HEK293 (cell line): ENCODE data around the gene RND1.

Experiments used
- GFI1B ChIP-seq: fragments of 450-650 bp; formaldehyde crosslinking; IDR thresholded peaks from 2 replicates; pipeline ENCODE4 v1.5.1; 2016; ENCODE audit warnings: missing biosample characterization, missing genetic modification characterization
- KLF10 ChIP-seq: fragments of 450-650 bp; IDR thresholded peaks from 2 replicates; pipeline ENCODE4 v1.5.1; 2018; ENCODE audit warnings: missing biosample characterization, mild to moderate bottlenecking, missing genetic modification characterization
- KLF16 ChIP-seq: fragments of 450-650 bp; formaldehyde crosslinking; IDR thresholded peaks from 2 replicates; pipeline ENCODE4 v1.5.1; 2017; ENCODE audit warnings: missing biosample characterization, missing genetic modification characterization
- MEIS1 ChIP-seq: sonication (generic); formaldehyde crosslinking; IDR thresholded peaks from 2 replicates; pipeline ENCODE4 v1.8.1; 2022; ENCODE audit warnings: missing genetic modification reagents, mild to moderate bottlenecking, borderline replicate concordance
- SP2 ChIP-seq: fragments of 450-650 bp; formaldehyde crosslinking; IDR thresholded peaks from 2 replicates; pipeline ENCODE4 v1.5.1; 2016; ENCODE audit warnings: missing biosample characterization, missing genetic modification characterization
- TSHZ1 ChIP-seq: fragments of 450-650 bp; formaldehyde crosslinking; IDR thresholded peaks from 2 replicates; pipeline ENCODE4 v1.5.1; 2016; ENCODE audit warnings: missing biosample characterization, missing genetic modification characterization, borderline replicate concordance
- YY2 ChIP-seq: fragments of 450-650 bp; formaldehyde crosslinking; IDR thresholded peaks from 2 replicates; pipeline ENCODE4 v1.5.1; 2016; ENCODE audit warnings: missing biosample characterization, missing genetic modification characterization
- ZBTB7A ChIP-seq: fragments of 450-650 bp; formaldehyde crosslinking; IDR thresholded peaks from 2 replicates; pipeline ENCODE4 v1.5.1; 2016; ENCODE audit warnings: low read depth, missing biosample characterization, missing genetic modification characterization
- ZBTB8A ChIP-seq: fragments of 450-650 bp; formaldehyde crosslinking; IDR thresholded peaks from 2 replicates; pipeline ENCODE4 v1.5.1; 2016; ENCODE audit warnings: missing biosample characterization, missing genetic modification characterization
- ZEB2 ChIP-seq: fragments of 450-650 bp; formaldehyde crosslinking; IDR thresholded peaks from 2 replicates; pipeline ENCODE4 v1.5.1; 2016; ENCODE audit warnings: missing biosample characterization, missing genetic modification characterization
- ZNF174 ChIP-seq: fragments of 450-650 bp; formaldehyde crosslinking; IDR thresholded peaks from 2 replicates; pipeline ENCODE4 v1.5.0; 2017; ENCODE audit warnings: missing biosample characterization, mild to moderate bottlenecking, missing genetic modification characterization
- ZNF19 ChIP-seq: fragments of 450-650 bp; formaldehyde crosslinking; IDR thresholded peaks from 2 replicates; pipeline ENCODE4; 2016; ENCODE audit warnings: missing biosample characterization, missing genetic modification characterization, low read depth
- ZNF202 ChIP-seq: fragments of 450-650 bp; formaldehyde crosslinking; IDR thresholded peaks from 2 replicates; pipeline ENCODE4 v1.5.1; 2016; ENCODE audit warnings: missing biosample characterization, missing genetic modification characterization, borderline replicate concordance
- ZNF24 ChIP-seq: fragments of 450-650 bp; formaldehyde crosslinking; IDR thresholded peaks from 2 replicates; pipeline ENCODE4 v1.5.1; 2016; ENCODE audit warnings: missing biosample characterization, missing genetic modification characterization
- ZNF26 ChIP-seq: fragments of 450-650 bp; formaldehyde crosslinking; IDR thresholded peaks from 2 replicates; pipeline ENCODE4 v1.5.1; 2016; ENCODE audit warnings: missing biosample characterization, missing genetic modification characterization
- ZNF266 ChIP-seq: fragments of 450-650 bp; formaldehyde crosslinking; IDR thresholded peaks from 2 replicates; pipeline ENCODE4 v1.5.1; 2016; ENCODE audit warnings: missing biosample characterization, missing genetic modification characterization, low read depth
- ZNF311 ChIP-seq: fragments of 450-650 bp; formaldehyde crosslinking; IDR thresholded peaks from 2 replicates; pipeline ENCODE4 v1.5.1; 2017; ENCODE audit warnings: missing biosample characterization, missing genetic modification characterization, borderline replicate concordance
- ZNF335 ChIP-seq: fragments of 450-650 bp; formaldehyde crosslinking; conservative IDR thresholded peaks from 2 replicates; pipeline ENCODE4 v1.5.1; 2016; ENCODE audit warnings: missing biosample characterization, missing genetic modification characterization
- ZNF423 ChIP-seq: fragments of 450-650 bp; formaldehyde crosslinking; IDR thresholded peaks from 2 replicates; pipeline ENCODE4 v1.5.1; 2016; ENCODE audit warnings: missing biosample characterization, missing genetic modification characterization
- ZNF433 ChIP-seq: fragments of 450-650 bp; formaldehyde crosslinking; IDR thresholded peaks from 2 replicates; pipeline ENCODE4 v1.5.1; 2016; ENCODE audit warnings: missing biosample characterization, missing genetic modification characterization, low read depth
- ZNF449 ChIP-seq: fragments of 450-650 bp; formaldehyde crosslinking; IDR thresholded peaks from 2 replicates; pipeline ENCODE4 v1.5.1; 2017; ENCODE audit warnings: missing biosample characterization, mild to moderate bottlenecking, missing genetic modification characterization, moderate library complexity
- ZNF514 ChIP-seq: fragments of 450-650 bp; formaldehyde crosslinking; IDR thresholded peaks from 2 replicates; pipeline ENCODE4 v1.5.1; 2016; ENCODE audit warnings: missing biosample characterization, missing genetic modification characterization
- ZNF548 ChIP-seq: fragments of 450-650 bp; formaldehyde crosslinking; IDR thresholded peaks from 2 replicates; pipeline ENCODE4 v1.5.1; 2016; ENCODE audit warnings: missing biosample characterization, missing genetic modification characterization
- ZNF596 ChIP-seq: fragments of 450-650 bp; IDR thresholded peaks from 2 replicates; pipeline ENCODE4 v1.5.0; 2018; ENCODE audit warnings: missing biosample characterization, mild to moderate bottlenecking, missing genetic modification characterization, moderate library complexity
- ZNF707 ChIP-seq: fragments of 450-650 bp; formaldehyde crosslinking; IDR thresholded peaks from 2 replicates; pipeline ENCODE4 v1.5.1; 2016; ENCODE audit warnings: missing biosample characterization, missing genetic modification characterization
- ZNF776 ChIP-seq: fragments of 450-650 bp; formaldehyde crosslinking; IDR thresholded peaks from 2 replicates; pipeline ENCODE4 v1.5.0; 2017; ENCODE audit warnings: missing biosample characterization, missing genetic modification characterization, borderline replicate concordance
- ZNF785 ChIP-seq: fragments of 450-650 bp; formaldehyde crosslinking; IDR thresholded peaks from 2 replicates; pipeline ENCODE4 v1.5.1; 2016; ENCODE audit warnings: missing biosample characterization, missing genetic modification characterization
- ZNF830 ChIP-seq: fragments of 450-650 bp; IDR thresholded peaks from 2 replicates; pipeline ENCODE4 v1.5.0; 2018; ENCODE audit warnings: missing biosample characterization, missing genetic modification characterization, low read depth, mild to moderate bottlenecking, moderate library complexity
- ZSCAN23 ChIP-seq: fragments of 450-650 bp; formaldehyde crosslinking; IDR thresholded peaks from 2 replicates; pipeline ENCODE4 v1.5.1; 2016; ENCODE audit warnings: missing biosample characterization, missing genetic modification characterization
- TF ChIP-seq, protein P1 (sequence below): fragments of 450-650 bp; formaldehyde crosslinking; IDR thresholded peaks from 2 replicates; pipeline ENCODE4 v1.5.1; 2016; ENCODE audit warnings: missing biosample characterization, missing genetic modification characterization

RND1 gene

GRCh38 chr12:48815126-48816110, 50.3 kb downstream of the RND1 start (continued):
- TF ChIP-seq TSHZ1 (tag by site-specific recombination) = no peak
- TF ChIP-seq ZNF174 = no peak
- no peak for TF ChIP-seq ZNF423
- no peak for TF ChIP-seq ZNF514 (tag by site-specific recombination)
- no peak for TF ChIP-seq ZNF548 (tag by site-specific recombination)
- TF ChIP-seq ZNF311 (tag by site-specific recombination) = no peak
- TF ChIP-seq ZNF19 (tag by site-specific recombination) = no peak
- peak; percentile 99 for TF ChIP-seq SP2 (tag by site-specific recombination)
- TF ChIP-seq YY2 (tag by site-specific recombination) = no peak
- TF ChIP-seq ZNF449 (tag by site-specific recombination) = no peak
- TF ChIP-seq, protein P1, sequence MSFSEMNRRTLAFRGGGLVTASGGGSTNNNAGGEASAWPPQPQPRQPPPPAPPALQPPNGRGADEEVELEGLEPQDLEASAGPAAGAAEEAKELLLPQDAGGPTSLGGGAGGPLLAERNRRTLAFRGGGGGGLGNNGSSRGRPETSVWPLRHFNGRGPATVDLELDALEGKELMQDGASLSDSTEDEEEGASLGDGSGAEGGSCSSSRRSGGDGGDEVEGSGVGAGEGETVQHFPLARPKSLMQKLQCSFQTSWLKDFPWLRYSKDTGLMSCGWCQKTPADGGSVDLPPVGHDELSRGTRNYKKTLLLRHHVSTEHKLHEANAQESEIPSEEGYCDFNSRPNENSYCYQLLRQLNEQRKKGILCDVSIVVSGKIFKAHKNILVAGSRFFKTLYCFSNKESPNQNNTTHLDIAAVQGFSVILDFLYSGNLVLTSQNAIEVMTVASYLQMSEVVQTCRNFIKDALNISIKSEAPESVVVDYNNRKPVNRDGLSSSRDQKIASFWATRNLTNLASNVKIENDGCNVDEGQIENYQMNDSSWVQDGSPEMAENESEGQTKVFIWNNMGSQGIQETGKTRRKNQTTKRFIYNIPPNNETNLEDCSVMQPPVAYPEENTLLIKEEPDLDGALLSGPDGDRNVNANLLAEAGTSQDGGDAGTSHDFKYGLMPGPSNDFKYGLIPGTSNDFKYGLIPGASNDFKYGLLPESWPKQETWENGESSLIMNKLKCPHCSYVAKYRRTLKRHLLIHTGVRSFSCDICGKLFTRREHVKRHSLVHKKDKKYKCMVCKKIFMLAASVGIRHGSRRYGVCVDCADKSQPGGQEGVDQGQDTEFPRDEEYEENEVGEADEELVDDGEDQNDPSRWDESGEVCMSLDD = no peak; the same call in 1 of the 2 replicates
- no peak for TF ChIP-seq ZNF266 (tag by site-specific recombination)
- TF ChIP-seq ZNF433 (tag by site-specific recombination) = no peak
- TF ChIP-seq ZNF776 = no peak
- no peak for TF ChIP-seq ZNF830 (tag by site-specific recombination)
- no peak for TF ChIP-seq MEIS1 (CRISPR knock-in tag)
- no peak for TF ChIP-seq ZNF24 (tag by site-specific recombination)
- TF ChIP-seq ZSCAN23 (tag by site-specific recombination) = peak; percentile 23; the same call in 1 of the 2 replicates
- TF ChIP-seq ZEB2 (tag by site-specific recombination) = peak; percentile 72
- 0 out of 2 replicates have a peak, but pooled peaks have one; percentile 23 for TF ChIP-seq ZNF596 (tag by site-specific recombination)
- no peak for TF ChIP-seq ZNF202
- peak; percentile 82 for TF ChIP-seq KLF16 (tag by site-specific recombination)
- no peak for TF ChIP-seq ZBTB7A
- no peak for TF ChIP-seq ZNF26 (tag by site-specific recombination)
- peak; percentile 93 for TF ChIP-seq ZBTB8A (tag by site-specific recombination)
- no peak for TF ChIP-seq KLF10 (tag by site-specific recombination)
- no peak for TF ChIP-seq ZNF785
- no peak for TF ChIP-seq GFI1B (tag by site-specific recombination)
- TF ChIP-seq ZNF335 (tag by site-specific recombination) = peak; percentile 86
- TF ChIP-seq ZNF707 (tag by site-specific recombination) = no peak
